SU-DHL-6 (cell line): ENCODE results near the gene SCARB1.

Experiments
- H2AFZ ChIP-seq: fragments of 200-600 bp; sonication (generic); 2 replicates; pipeline ENCODE4 v1.6.1; 2014; ENCODE audit warnings: low read depth, mild to moderate bottlenecking, moderate library complexity, mixed read lengths, antibody characterized with exemption, low read length; ENCODE audit not compliant: severe bottlenecking
- H3F3A ChIP-seq: fragments of 200-600 bp; shearing (Covaris generic); 2 replicates; pipeline ENCODE4 v1.6.0; 2016; ENCODE audit warnings: antibody characterized with exemption, mild to moderate bottlenecking; ENCODE audit not compliant: insufficient read depth
- H3K27ac ChIP-seq: fragments of 200-600 bp; sonication (generic); 2 replicates; pipeline ENCODE4 v1.5.1; 2016; ENCODE audit warnings: low read depth, mild to moderate bottlenecking, low read length, moderate library complexity, mixed read lengths
- H3K27me3 ChIP-seq: fragments of 200-600 bp; sonication (generic), shearing (Covaris generic); 2 replicates; pipeline ENCODE4 v1.6.0; 2014; ENCODE audit warnings: mild to moderate bottlenecking, low read length
- H3K36me3 ChIP-seq: fragments of 200-600 bp; sonication (generic); 2 replicates; pipeline ENCODE4 v1.6.1; 2014; ENCODE audit warnings: mild to moderate bottlenecking, low read length, mixed read lengths
- H3K4me2 ChIP-seq: fragments of 300-600, 200-600 bp; shearing (Covaris generic), sonication (generic); 2 replicates; pipeline ENCODE4 v1.6.0; 2014; ENCODE audit warnings: low read length, low read depth, mild to moderate bottlenecking; ENCODE audit not compliant: poor library complexity, severe bottlenecking
- H3K4me3 ChIP-seq: fragments of 200-600 bp; sonication (generic); 2 replicates; pipeline ENCODE4 v1.5.1; 2014; ENCODE audit warnings: antibody characterized with exemption, low read length, mild to moderate bottlenecking, mixed read lengths; ENCODE audit not compliant: insufficient read depth, poor library complexity, severe bottlenecking
- H3K79me2 ChIP-seq: fragments of 200-600 bp; sonication (generic); 2 replicates; pipeline ENCODE4 v1.6.1; 2014; ENCODE audit warnings: mild to moderate bottlenecking, low read length, moderate library complexity; ENCODE audit not compliant: insufficient read depth
- H3K9ac ChIP-seq: fragments of 200-600 bp; sonication (generic); 2 replicates; pipeline ENCODE4 v1.7.0; 2014; ENCODE audit warnings: mild to moderate bottlenecking, low read length
- H3K9me2 ChIP-seq: fragments of 200-600 bp; sonication (generic); replicated peaks from 2 replicates; pipeline ENCODE4 v1.6.1; 2014; ENCODE audit warnings: low read length; ENCODE audit not compliant: insufficient read depth
- H3K9me3 ChIP-seq: fragments of 200-600 bp; sonication (generic); 2 replicates; pipeline ENCODE4 v1.6.1; 2014; ENCODE audit warnings: low read length, mixed read lengths; ENCODE audit not compliant: insufficient read depth
- H4K20me1 ChIP-seq: fragments of 200-600 bp; sonication (generic); 2 replicates; pipeline ENCODE4 v1.6.1; 2014; ENCODE audit warnings: low read depth, mild to moderate bottlenecking, antibody characterized with exemption, low read length, moderate library complexity, mixed read lengths
- EZH2phosphoT487 ChIP-seq: fragments of 200-600 bp; sonication (generic), shearing (Covaris generic); conservative IDR thresholded peaks from 2 replicates; pipeline ENCODE4 v1.6.1; 2018; ENCODE audit warnings: mild to moderate bottlenecking, antibody characterized with exemption, low read length, moderate library complexity, mixed read lengths
- TF ChIP-seq, protein P1 (sequence below): fragments of 200-600 bp; sonication (generic); IDR thresholded peaks from one replicate; pipeline ENCODE4 v1.5.1; 2017; ENCODE audit warnings: antibody characterized with exemption, mild to moderate bottlenecking, low read length, moderate library complexity; ENCODE audit not compliant: insufficient read depth, poor library complexity, severe bottlenecking

The SCARB1 gene

DNA sequence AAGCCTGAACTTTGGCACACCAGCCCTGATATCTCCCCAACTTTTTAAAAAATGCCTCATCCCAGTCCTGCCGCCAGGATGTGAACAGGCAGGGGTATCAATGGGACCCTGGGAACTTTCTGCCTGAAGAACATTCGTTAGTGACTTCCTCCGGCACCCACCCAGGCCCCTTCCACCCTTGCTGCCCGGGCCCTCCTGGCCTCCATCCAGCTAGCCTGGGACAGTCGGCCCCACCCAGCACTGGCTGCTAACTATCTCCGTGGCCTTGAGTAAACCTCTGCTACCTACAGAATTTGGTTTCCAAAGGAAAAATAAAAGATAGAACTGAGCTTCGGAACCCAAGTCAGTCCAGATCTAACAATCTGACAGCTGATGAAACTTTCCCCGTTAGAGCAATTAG lies 14.3 kb downstream of the SCARB1 start:
- Histone ChIP-seq H3K4me2 (no peak overlapping the region), H3K9ac (no peak overlapping the region), H3K27me3 (no peaks in the 10 kb centered on the region), H2AFZ (no peak overlapping the region), H3F3A (no peaks in the 10 kb centered on the region), H3K4me3 (no peak overlapping the region), H3K9me2 (no peaks in the 10 kb centered on the region), H3K36me3 (no peaks in the 10 kb centered on the region), H3K9me3 (no peaks in the 10 kb centered on the region), H3K27ac (no peak overlapping the region), H3K79me2 (peaks cover 24% of the 10 kb centered on the region; the same call in 1 of the 2 replicates), H4K20me1 (0 out of 2 replicates have a peak, but pooled peaks cover 3% of the 10 kb centered on the region)
- no peak for TF ChIP-seq EZH2phosphoT487
- TF ChIP-seq, protein P1, sequence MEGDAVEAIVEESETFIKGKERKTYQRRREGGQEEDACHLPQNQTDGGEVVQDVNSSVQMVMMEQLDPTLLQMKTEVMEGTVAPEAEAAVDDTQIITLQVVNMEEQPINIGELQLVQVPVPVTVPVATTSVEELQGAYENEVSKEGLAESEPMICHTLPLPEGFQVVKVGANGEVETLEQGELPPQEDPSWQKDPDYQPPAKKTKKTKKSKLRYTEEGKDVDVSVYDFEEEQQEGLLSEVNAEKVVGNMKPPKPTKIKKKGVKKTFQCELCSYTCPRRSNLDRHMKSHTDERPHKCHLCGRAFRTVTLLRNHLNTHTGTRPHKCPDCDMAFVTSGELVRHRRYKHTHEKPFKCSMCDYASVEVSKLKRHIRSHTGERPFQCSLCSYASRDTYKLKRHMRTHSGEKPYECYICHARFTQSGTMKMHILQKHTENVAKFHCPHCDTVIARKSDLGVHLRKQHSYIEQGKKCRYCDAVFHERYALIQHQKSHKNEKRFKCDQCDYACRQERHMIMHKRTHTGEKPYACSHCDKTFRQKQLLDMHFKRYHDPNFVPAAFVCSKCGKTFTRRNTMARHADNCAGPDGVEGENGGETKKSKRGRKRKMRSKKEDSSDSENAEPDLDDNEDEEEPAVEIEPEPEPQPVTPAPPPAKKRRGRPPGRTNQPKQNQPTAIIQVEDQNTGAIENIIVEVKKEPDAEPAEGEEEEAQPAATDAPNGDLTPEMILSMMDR, result no peak

DNA sequence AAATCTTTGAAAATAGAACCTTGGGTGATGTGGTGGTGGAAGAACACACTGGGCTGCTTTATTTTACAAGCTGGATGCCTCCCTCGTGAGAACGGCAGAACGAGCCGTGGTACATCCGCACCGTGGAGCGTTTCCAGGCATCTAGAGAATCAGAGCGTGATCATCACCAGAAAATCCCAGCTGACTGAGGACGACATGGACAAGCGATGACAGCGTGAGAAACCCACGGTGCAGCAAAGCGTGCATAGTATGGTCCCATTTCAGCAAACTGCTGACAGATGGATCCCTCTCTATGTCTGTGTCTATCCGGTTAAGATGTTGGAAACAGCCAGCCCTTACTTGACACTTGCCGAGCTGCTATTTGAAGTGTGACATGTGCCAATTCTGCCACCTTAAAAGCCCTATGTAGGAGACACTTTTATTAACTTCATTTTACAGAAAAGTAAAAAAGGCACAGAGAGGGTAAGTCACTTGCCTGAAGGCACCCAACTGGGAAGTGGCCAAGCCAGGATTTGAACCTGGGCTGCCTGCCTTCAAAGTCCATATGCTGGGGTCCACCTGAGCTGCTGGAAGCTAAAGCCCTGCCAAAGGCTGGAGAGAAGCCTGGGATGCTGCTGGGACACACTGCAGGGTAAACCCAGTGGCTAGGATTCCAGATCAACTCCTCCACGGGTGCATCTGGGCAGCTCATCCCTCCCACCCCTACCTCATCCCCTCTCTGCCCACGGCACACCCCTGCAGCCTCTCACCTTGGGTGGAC lies 14.9 kb downstream of the SCARB1 start:
- no peaks in the 10 kb centered on the region for H3K9me3 ChIP-seq

DNA sequence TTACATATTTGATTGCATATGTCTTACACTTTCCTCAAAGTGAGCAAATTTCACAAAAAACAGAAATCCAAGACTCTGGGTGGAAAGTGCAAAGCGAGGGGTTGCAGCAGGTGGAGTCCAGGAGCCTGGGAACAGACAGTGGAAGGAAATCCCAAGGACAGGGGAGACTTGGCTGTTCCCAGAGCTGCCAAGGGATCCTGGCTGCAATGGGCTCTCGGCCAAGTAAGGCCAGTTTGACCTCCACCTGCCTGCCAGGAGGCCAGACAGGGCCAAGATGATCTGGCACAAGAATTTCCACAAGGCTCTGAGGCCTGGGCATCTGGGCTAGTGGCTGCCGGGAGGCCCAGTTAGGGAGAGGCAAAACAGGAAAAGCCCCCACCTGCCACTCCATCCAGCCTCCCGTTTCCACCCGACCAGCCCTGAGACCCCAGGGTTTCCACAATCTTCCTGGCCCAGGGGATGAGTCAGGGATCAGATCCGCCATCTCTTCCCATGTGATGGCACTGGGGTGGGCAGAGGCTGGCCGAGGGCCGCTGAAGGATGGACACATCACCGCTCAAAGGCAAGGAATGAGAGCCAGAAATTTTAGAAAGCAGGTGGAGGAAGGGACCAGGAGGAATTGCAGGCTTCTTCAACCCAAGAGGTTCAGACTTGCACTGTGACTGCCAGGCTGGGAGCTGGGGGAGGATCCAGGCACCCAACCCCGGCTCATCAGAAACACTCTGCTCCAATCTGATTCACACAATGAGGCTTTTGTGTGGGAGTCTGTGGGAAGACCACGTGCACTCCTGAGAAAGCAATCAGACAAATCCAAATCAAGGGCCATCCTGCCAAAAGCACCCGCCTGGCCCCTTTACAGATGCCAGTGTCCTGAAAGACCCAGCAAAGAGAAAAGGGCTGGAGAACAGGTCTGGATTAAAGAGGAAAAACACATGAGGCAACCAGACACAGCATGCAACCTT lies 16.3 kb downstream of the SCARB1 start:
- H3K36me3 ChIP-seq, result no peaks in the 10 kb centered on the region
- no peaks in the 10 kb centered on the region for H3K27me3 ChIP-seq
- no peak overlapping the region for H3K9ac ChIP-seq
- no peak overlapping the region for H3K4me2 ChIP-seq
- TF ChIP-seq, protein P1, result no peak
- no peak for TF ChIP-seq EZH2phosphoT487
- no peaks in the 10 kb centered on the region for H3F3A ChIP-seq
- no peak overlapping the region for H3K27ac ChIP-seq
- 0 out of 2 replicates have a peak, but pooled peaks cover 3% of the 10 kb centered on the region for H4K20me1 ChIP-seq
- no peaks in the 10 kb centered on the region for H3K9me2 ChIP-seq
- peaks cover 16% of the 10 kb centered on the region; the same call in 1 of the 2 replicates for H3K79me2 ChIP-seq
- H3K4me3 ChIP-seq, result no peak overlapping the region
- H3K9me3 ChIP-seq, result no peaks in the 10 kb centered on the region
- no peak overlapping the region for H2AFZ ChIP-seq

More for the DNA sequence above, 14.9 kb downstream of the SCARB1 start:
- Histone ChIP-seq H3K27me3 (no peaks in the 10 kb centered on the region), H3K27ac (no peak overlapping the region), H4K20me1 (0 out of 2 replicates have a peak, but pooled peaks cover 3% of the 10 kb centered on the region), H3K36me3 (no peaks in the 10 kb centered on the region), H3K4me2 (no peak overlapping the region), H3K4me3 (no peak overlapping the region), H2AFZ (no peak overlapping the region), H3K9me2 (no peaks in the 10 kb centered on the region), H3K79me2 (peaks cover 18% of the 10 kb centered on the region; the same call in 1 of the 2 replicates), H3F3A (no peaks in the 10 kb centered on the region), H3K9ac (no peak overlapping the region)
- TF ChIP-seq, protein P1, result no peak
- no peak for TF ChIP-seq EZH2phosphoT487
